OCI-LY3 (cell line): ENCODE measurements around the gene LAMC3.

Experiments used
- EZH2phosphoT487 ChIP-seq: fragments of 200-600 bp; shearing (Covaris generic); IDR thresholded peaks from 2 replicates; pipeline ENCODE4 v1.6.1; 2018; ENCODE audit warnings: antibody characterized with exemption, mixed run types, low read depth
- TF ChIP-seq, protein P1 (sequence below): fragments of 200-600, 300-600 bp; sonication (generic); IDR thresholded peaks from 2 replicates; pipeline ENCODE4 v1.5.1; 2014; ENCODE audit warnings: antibody characterized with exemption, low read length, low read depth

DNA sequence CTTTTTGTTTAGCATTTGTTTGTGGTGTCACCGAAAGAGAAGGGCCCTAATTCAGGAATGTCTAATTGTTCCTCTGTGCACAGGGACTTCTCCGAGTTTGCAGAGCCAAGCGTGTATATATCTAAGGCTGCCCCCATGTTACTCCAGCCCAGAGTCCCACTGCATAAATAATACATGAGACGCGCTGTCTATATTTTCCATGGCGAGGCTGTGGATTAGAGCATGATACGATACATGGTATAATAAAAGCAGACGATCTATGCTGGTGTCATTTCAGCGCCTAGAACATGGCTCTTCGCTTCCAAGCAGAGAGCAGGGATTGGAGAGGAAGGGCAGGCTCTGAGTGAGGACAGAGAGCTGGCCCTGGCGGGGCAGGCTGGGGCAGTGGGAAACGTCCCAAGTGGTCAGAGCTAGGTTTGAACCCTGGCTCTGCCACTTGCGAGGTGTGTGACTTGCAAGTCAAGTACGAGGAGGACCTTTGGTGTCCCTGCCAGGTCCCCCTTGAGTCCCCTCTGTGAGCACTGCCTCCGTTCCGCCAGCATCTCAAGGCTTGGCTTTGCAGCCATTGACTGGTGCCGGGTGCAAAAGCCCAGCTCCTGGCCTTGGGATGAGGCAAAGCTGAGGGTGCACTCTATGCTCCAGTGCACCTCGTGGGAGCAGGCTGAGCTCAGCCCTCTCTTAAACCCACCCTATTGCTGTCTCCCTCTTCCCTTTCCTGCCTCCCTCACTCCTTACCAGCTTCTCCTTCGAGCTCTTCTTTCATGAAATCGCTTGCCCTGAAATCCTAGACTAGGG lies 29.2 kb upstream of the LAMC3 start:
- TF ChIP-seq, protein P1, sequence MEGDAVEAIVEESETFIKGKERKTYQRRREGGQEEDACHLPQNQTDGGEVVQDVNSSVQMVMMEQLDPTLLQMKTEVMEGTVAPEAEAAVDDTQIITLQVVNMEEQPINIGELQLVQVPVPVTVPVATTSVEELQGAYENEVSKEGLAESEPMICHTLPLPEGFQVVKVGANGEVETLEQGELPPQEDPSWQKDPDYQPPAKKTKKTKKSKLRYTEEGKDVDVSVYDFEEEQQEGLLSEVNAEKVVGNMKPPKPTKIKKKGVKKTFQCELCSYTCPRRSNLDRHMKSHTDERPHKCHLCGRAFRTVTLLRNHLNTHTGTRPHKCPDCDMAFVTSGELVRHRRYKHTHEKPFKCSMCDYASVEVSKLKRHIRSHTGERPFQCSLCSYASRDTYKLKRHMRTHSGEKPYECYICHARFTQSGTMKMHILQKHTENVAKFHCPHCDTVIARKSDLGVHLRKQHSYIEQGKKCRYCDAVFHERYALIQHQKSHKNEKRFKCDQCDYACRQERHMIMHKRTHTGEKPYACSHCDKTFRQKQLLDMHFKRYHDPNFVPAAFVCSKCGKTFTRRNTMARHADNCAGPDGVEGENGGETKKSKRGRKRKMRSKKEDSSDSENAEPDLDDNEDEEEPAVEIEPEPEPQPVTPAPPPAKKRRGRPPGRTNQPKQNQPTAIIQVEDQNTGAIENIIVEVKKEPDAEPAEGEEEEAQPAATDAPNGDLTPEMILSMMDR, result no peak
- TF ChIP-seq EZH2phosphoT487, result no peak
